Measurements from ENCODE around the gene SMOC2. TPM values are rescaled to one million over a fixed set of nuclear protein-coding genes. Genes with fewer than 3 reads are reported as not detected.

The SMOC2 gene
- total and polyA plus RNA-seq, 2 of the 4 experiments (the other 2 are of a cell fraction), result not detected

DNA sequence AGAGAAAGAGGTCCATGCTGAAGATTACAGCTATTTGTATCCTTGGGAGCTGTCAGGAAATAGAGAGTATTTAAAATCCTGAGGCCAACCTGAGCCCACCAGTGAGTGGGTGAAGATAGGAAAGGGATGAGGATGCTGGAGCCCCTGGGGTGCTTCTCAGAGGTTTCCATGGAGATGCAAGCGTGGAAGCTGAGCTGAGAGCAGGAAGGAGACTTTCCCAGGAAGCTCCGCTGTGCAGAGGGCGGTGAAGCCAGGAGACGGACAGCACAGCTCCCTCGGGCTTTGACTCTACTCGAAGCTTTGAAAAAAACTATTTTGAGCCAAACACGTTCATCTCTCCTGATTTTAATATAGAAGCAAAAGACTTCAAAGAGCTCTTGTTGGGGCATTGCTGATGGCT is 222.1 kb downstream of the SMOC2 start:
- Histone ChIP-seq H3K9me3 (ENCODE audit: control insufficient read depth, insufficient read depth, low read length) (peaks cover 44% of the 10 kb centered on the region), H2AFZ (replicated peaks; ENCODE audit: low read length, poor library complexity) (no peak overlapping the region), H3K23ac (ENCODE audit: low read depth, low read length) (no peak overlapping the region), H3K4ac (ENCODE audit: low read depth, low read length) (no peak overlapping the region), H2BK5ac (ENCODE audit: low read depth, low read length, poor library complexity, severe bottlenecking) (no peak overlapping the region), H3K27ac (ENCODE audit: insufficient read depth, low read length) (no peak overlapping the region), H2BK20ac (ENCODE audit: low read depth, low read length) (no peak overlapping the region), H3K4me2 (ENCODE audit: low read depth, low read length) (no peak overlapping the region), H3K4me1 (ENCODE audit: control insufficient read depth, insufficient read depth, low read length) (no peaks in the 10 kb centered on the region), H4K8ac (ENCODE audit: low read depth in 2 of 2, low read length in 2 of 2) (no peak overlapping the region), H4K20me1 (ENCODE audit: insufficient read depth, low read length) (no peaks in the 10 kb centered on the region), H3K56ac (ENCODE audit: extremely low read depth, insufficient read depth, low read length) (no peak overlapping the region), H3K14ac (replicated peaks; ENCODE audit: low read depth, low read length) (no peak overlapping the region), H2AK5ac (ENCODE audit: low read depth, low read length) (no peak overlapping the region), H4K5ac (ENCODE audit: low read depth, low read length) (no peak overlapping the region), H2AK9ac (replicated peaks; ENCODE audit: low read depth, low read length, poor library complexity) (no peak overlapping the region), H2BK120ac (ENCODE audit: low read depth, low read length) (no peak overlapping the region), H3K27me3 (ENCODE audit: control insufficient read depth, insufficient read depth, low read length) (no peaks in the 10 kb centered on the region), H4K91ac (ENCODE audit: insufficient read depth, low read depth, low read length) (no peak overlapping the region), H3K9ac (ENCODE audit: low read depth, low read length) (no peak overlapping the region), H3K18ac (ENCODE audit: low read depth, low read length) (no peak overlapping the region), H2BK15ac (ENCODE audit: low read depth, low read length) (no peak overlapping the region), H3K9me1 (ENCODE audit: insufficient read depth, low read length) (no peaks in the 10 kb centered on the region), H3K36me3 (ENCODE audit: control insufficient read depth, insufficient read depth, low read length) (no peaks in the 10 kb centered on the region), H3K79me1 (ENCODE audit: low read depth in 1 of 2, low read length in 2 of 2) (no peaks in the 10 kb centered on the region), H3K4me3 (ENCODE audit: insufficient read depth, low read depth, low read length) (no peak overlapping the region)
- DNase-seq, result no peak
- POLR2A ChIA-PET (ENCODE audit: unreplicated experiment), result no interaction called here
- intact Hi-C loops (cut with micrococcal nuclease) (no loop called here), in situ Hi-C loops (cut with MboI; ENCODE audit: low sequenced_read_pairs) (no loop called here), dilution Hi-C loops (cut with HindIII; ENCODE audit: low sequenced_read_pairs, unreplicated experiment) (no loop called here)
- CTCF ChIA-PET, result no interaction called here
- no TSS peak for BruUV-seq (replicated peaks)
- no CpG with 5 or more reads among the region's 7 CpGs for WGBS, 2 experiments (ENCODE audit: extremely low coverage in 2 of 2, insufficient read length in 1 of 2)
- no peak for ATAC-seq (ENCODE audit: low read depth)
- TF ChIP-seq SMC3 (IDR thresholded peaks at IDR 0.05; ENCODE audit: low read depth, low read length) (no peak), RFX5 (IDR thresholded peaks at IDR 0.05; ENCODE audit: low read depth, low read length) (no peak), MAZ (IDR thresholded peaks at IDR 0.05; ENCODE audit: borderline replicate concordance, low read depth, low read length) (no peak)
- TF ChIP-seq, protein P1, sequence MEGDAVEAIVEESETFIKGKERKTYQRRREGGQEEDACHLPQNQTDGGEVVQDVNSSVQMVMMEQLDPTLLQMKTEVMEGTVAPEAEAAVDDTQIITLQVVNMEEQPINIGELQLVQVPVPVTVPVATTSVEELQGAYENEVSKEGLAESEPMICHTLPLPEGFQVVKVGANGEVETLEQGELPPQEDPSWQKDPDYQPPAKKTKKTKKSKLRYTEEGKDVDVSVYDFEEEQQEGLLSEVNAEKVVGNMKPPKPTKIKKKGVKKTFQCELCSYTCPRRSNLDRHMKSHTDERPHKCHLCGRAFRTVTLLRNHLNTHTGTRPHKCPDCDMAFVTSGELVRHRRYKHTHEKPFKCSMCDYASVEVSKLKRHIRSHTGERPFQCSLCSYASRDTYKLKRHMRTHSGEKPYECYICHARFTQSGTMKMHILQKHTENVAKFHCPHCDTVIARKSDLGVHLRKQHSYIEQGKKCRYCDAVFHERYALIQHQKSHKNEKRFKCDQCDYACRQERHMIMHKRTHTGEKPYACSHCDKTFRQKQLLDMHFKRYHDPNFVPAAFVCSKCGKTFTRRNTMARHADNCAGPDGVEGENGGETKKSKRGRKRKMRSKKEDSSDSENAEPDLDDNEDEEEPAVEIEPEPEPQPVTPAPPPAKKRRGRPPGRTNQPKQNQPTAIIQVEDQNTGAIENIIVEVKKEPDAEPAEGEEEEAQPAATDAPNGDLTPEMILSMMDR (conservative IDR thresholded peaks at IDR 0.05; ENCODE audit: low read depth, low read length), result no peak

All from IMR-90 (cell line).